Stimulated activated CD4-positive, alpha-beta T cell treated with anti-CD3 and anti-CD28 coated beads, Interleukin-2, amount 100 ng/mL, for 4 hours (primary cell): ENCODE data around the gene ODAM.
"Not testable (repeated sequence)": the region's sequence is repeated elsewhere in the genome, so short reads cannot be mapped to it uniquely, and the experiment has no call there.

Source experiments
- DNase-seq: peaks from one replicate; pipeline ENCODE4 v3.0.0-alpha.2; 2020; ENCODE audit warnings: low read depth

Gene ODAM

GRCh38 chr4:70221818-70222217 is 26.3 kb downstream of the ODAM start:
- not testable (repeated sequence) for DNase-seq

GRCh38 chr4:70225824-70226223 is 30.3 kb downstream of the ODAM start, which contains the start of gene FDCSP:
FDCSP (plus strand) TSS chr4:70226124; CDS start chr4:70231195, 5,071 bp downstream.
- no peak for DNase-seq

GRCh38 chr4:70236125-70236524 is 40.6 kb downstream of the ODAM start:
- no peak for DNase-seq

GRCh38 chr4:70239131-70239883 is 43.8 kb downstream of the ODAM start:
- no peak for DNase-seq

GRCh38 chr4:70239884-70240591 is 44.5 kb downstream of the ODAM start:
- DNase-seq = no peak

GRCh38 chr4:70242297-70242696 is 46.8 kb downstream of the ODAM start, which contains the start of gene CSN3:
CSN3 (plus strand) TSS chr4:70242597; CDS start chr4:70244820, 2,223 bp downstream.
- DNase-seq = not testable (repeated sequence)

GRCh38 chr4:70243091-70243490 is 47.6 kb downstream of the ODAM start:
- DNase-seq = no peak

GRCh38 chr4:70251250-70251944 is 55.9 kb downstream of the ODAM start:
- DNase-seq = no peak

- no peak for DNase-seq
Measured at GRCh38 chr4:70251945-70252277, 56.4 kb downstream of the ODAM start.
